ENCODE results near the gene FZD10.

DNA sequence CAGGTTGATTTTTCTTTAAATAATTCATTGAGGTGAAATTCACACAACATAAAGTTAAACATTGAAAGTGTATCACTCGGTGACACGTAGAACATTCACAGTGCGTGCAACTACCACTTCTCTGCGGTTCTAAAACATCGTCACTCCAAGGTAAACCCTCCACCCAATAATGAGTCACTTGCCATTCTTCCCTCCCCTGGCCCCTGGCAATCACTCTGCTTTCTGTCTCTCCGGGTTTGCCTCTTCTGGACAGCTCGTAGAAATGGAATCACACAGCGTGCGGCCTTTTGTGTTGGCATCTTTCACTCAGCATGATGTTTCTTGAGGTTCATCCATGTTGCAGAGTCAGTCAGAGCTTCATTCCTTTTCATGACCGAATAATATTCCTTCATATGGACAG, 18.9 kb downstream of the FZD10 start:
- TF ChIP-seq, protein P1, sequence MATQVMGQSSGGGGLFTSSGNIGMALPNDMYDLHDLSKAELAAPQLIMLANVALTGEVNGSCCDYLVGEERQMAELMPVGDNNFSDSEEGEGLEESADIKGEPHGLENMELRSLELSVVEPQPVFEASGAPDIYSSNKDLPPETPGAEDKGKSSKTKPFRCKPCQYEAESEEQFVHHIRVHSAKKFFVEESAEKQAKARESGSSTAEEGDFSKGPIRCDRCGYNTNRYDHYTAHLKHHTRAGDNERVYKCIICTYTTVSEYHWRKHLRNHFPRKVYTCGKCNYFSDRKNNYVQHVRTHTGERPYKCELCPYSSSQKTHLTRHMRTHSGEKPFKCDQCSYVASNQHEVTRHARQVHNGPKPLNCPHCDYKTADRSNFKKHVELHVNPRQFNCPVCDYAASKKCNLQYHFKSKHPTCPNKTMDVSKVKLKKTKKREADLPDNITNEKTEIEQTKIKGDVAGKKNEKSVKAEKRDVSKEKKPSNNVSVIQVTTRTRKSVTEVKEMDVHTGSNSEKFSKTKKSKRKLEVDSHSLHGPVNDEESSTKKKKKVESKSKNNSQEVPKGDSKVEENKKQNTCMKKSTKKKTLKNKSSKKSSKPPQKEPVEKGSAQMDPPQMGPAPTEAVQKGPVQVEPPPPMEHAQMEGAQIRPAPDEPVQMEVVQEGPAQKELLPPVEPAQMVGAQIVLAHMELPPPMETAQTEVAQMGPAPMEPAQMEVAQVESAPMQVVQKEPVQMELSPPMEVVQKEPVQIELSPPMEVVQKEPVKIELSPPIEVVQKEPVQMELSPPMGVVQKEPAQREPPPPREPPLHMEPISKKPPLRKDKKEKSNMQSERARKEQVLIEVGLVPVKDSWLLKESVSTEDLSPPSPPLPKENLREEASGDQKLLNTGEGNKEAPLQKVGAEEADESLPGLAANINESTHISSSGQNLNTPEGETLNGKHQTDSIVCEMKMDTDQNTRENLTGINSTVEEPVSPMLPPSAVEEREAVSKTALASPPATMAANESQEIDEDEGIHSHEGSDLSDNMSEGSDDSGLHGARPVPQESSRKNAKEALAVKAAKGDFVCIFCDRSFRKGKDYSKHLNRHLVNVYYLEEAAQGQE (IDR thresholded peaks at IDR 0.05; ENCODE audit: insufficient read depth in 1 of 2, low read depth in 2 of 2, low read length in 2 of 2), result no peak
- no peak for TF ChIP-seq TAF1 (IDR thresholded peaks at IDR 0.05; ENCODE audit: borderline replicate concordance, insufficient read depth, low read length)
- no peak for TF ChIP-seq POLR2AphosphoS5 (IDR thresholded peaks at IDR 0.05; ENCODE audit: low read depth, low read length)
- TF ChIP-seq SIN3A (IDR thresholded peaks at IDR 0.05; ENCODE audit: borderline replicate concordance, insufficient read depth, low read length), result no peak
